Panc1 (cell line): ENCODE results near the gene RNF220. TPM values are rescaled to one million over a fixed set of nuclear protein-coding genes. Genes with fewer than 3 reads are reported as not detected.

Experiments
- ATAC-seq: fragments of 200-7000 bp; cut with Tn5 transposase; 2 replicates; pipeline ENCODE4 v1.9.1; 2020; ENCODE audit warnings: mild to moderate bottlenecking, moderate library complexity
- BruUV-seq: library from RNA; stranded (reverse); fragments of 400-500 nt; replicated peaks from 2 replicates; lab custom pipeline; 2021; lab: Mats Ljungman, UMichigan
- CTCF ChIA-PET: fragments of 300-600 bp; sonication (Branson Sonifier 250); formaldehyde crosslinking; loops from one replicate; lab custom pipeline; 2022; ENCODE audit warnings: antibody characterized with exemption; lab: Charles Lee
- POLR2A ChIA-PET: fragments of 300-600 bp; sonication (Branson Sonifier 250); formaldehyde crosslinking; loops from one replicate; lab custom pipeline; 2022; ENCODE audit warnings: antibody characterized with exemption; lab: Charles Lee
- DNase-seq: peaks from one replicate; pipeline ENCODE4 v3.0.0-alpha.2; 2010; ENCODE audit warnings: low read depth, low spot score
- H3K27ac ChIP-seq: 2 replicates; pipeline ENCODE4 v1.5.1; 2011; ENCODE audit warnings: mild to moderate bottlenecking, low read length, inconsistent platforms
- H3K27me3 ChIP-seq: fragments of 200-500 bp; sonication (Bioruptor generic); 2 replicates; pipeline ENCODE4 v1.6.0; 2014; ENCODE audit warnings: low read length, inconsistent platforms; ENCODE audit not compliant: control insufficient read depth, insufficient read depth
- H3K36me3 ChIP-seq: fragments of 200-500 bp; sonication (Bioruptor generic); 2 replicates; pipeline ENCODE4 v1.5.1; 2014; ENCODE audit warnings: inconsistent platforms, mild to moderate bottlenecking, low read length, moderate library complexity; ENCODE audit not compliant: control insufficient read depth, insufficient read depth
- H3K4me1 ChIP-seq: 2 replicates; pipeline ENCODE4 v1.5.1; 2011; ENCODE audit warnings: inconsistent platforms, mild to moderate bottlenecking, low read length, moderate library complexity; ENCODE audit not compliant: control insufficient read depth, insufficient read depth
- H3K4me3 ChIP-seq, 2 experiments: 2 replicates each; pipeline ENCODE4 v1.5.1; 2011 to 2012; ENCODE audit warnings: low read depth in 2 of 2, low read length in 2 of 2, mild to moderate bottlenecking in 2 of 2, inconsistent platforms in 1 of 2, moderate library complexity in 1 of 2
- H3K9me3 ChIP-seq: fragments of 200-500 bp; sonication (Bioruptor generic); 2 replicates; pipeline ENCODE4 v1.5.1; 2014; ENCODE audit warnings: low read depth, mild to moderate bottlenecking, inconsistent platforms, low read length, moderate library complexity; ENCODE audit not compliant: control insufficient read depth, insufficient read depth
- POLR2AphosphoS5 ChIP-seq: IDR thresholded peaks from 2 replicates; pipeline ENCODE4 v1.6.1; 2012; ENCODE audit warnings: mild to moderate bottlenecking, low read depth, low read length, moderate library complexity
- REST ChIP-seq, 2 experiments: IDR thresholded peaks; 2 replicates each; pipeline ENCODE4 v1.6.1; 2011 to 2012; ENCODE audit warnings: low read depth in 2 of 2, control low read depth in 1 of 2, low read length in 1 of 2, mild to moderate bottlenecking in 1 of 2, moderate library complexity in 1 of 2; ENCODE audit not compliant: insufficient read depth in 1 of 2
- SIN3A ChIP-seq: IDR thresholded peaks from 2 replicates; pipeline ENCODE4 v1.6.1; 2012; ENCODE audit warnings: low read depth, mild to moderate bottlenecking, low read length, moderate library complexity, borderline replicate concordance; ENCODE audit not compliant: insufficient read depth
- TCF7L2 ChIP-seq: IDR thresholded peaks from 2 replicates; pipeline ENCODE4 v1.6.1; 2011; ENCODE audit warnings: mild to moderate bottlenecking, low read depth, low read length, inconsistent platforms
- in situ Hi-C: cut with HindIII; loops from 2 replicates; pipeline ENCODE4 v1.10.0; 2016; ENCODE audit warnings: low sequenced_read_pairs, low pct_unique_long_range_greater_than_20kb
- intact Hi-C: fragments of 100-400 bp; cut with micrococcal nuclease; formaldehyde crosslinking; loops from one replicate; pipeline ENCODE4 v1.10.0; 2022; ENCODE audit not compliant: unreplicated experiment
- total RNA-seq: library from RNA; stranded (reverse); gene quantifications from one replicate; pipeline ENCODE4 v1.2.1, GENCODE V29; 2021; ENCODE audit not compliant: unreplicated experiment
- TF ChIP-seq, protein P1 (sequence below): fragments of 450-650 bp; IDR thresholded peaks from 2 replicates; pipeline ENCODE4 v1.5.1; 2017; ENCODE audit warnings: mild to moderate bottlenecking

The RNF220 gene
- total RNA-seq, 1 experiment from 2014 or later: 64.9 TPM

GRCh38 chr1:44603718-44604117 is 198.7 kb downstream of the RNF220 start:
- no TSS peak for BruUV-seq
- intact Hi-C loops: no loop called here
- Histone ChIP-seq H3K4me3 (no peak overlapping the region), H3K36me3 (no peaks in the 10 kb centered on the region), H3K27me3 (no peaks in the 10 kb centered on the region), H3K27ac (no peak overlapping the region), H3K9me3 (no peaks in the 10 kb centered on the region), H3K4me1 (no peaks in the 10 kb centered on the region)
- CTCF ChIA-PET: no interaction called here
- POLR2A ChIA-PET: no interaction called here
- no peak for TF ChIP-seq POLR2AphosphoS5
- no peak for TF ChIP-seq REST (IDR thresholded peaks at IDR 0.05; ENCODE audit: insufficient read depth in 1 of 2, low read depth in 2 of 2, low read length in 1 of 2)
- TF ChIP-seq SIN3A: no peak
- TF ChIP-seq, protein P1, sequence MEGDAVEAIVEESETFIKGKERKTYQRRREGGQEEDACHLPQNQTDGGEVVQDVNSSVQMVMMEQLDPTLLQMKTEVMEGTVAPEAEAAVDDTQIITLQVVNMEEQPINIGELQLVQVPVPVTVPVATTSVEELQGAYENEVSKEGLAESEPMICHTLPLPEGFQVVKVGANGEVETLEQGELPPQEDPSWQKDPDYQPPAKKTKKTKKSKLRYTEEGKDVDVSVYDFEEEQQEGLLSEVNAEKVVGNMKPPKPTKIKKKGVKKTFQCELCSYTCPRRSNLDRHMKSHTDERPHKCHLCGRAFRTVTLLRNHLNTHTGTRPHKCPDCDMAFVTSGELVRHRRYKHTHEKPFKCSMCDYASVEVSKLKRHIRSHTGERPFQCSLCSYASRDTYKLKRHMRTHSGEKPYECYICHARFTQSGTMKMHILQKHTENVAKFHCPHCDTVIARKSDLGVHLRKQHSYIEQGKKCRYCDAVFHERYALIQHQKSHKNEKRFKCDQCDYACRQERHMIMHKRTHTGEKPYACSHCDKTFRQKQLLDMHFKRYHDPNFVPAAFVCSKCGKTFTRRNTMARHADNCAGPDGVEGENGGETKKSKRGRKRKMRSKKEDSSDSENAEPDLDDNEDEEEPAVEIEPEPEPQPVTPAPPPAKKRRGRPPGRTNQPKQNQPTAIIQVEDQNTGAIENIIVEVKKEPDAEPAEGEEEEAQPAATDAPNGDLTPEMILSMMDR: no peak
- TF ChIP-seq TCF7L2: no peak
- DNase-seq (no peak), ATAC-seq (no peak)
- in situ Hi-C loops: no loop called here

DNA sequence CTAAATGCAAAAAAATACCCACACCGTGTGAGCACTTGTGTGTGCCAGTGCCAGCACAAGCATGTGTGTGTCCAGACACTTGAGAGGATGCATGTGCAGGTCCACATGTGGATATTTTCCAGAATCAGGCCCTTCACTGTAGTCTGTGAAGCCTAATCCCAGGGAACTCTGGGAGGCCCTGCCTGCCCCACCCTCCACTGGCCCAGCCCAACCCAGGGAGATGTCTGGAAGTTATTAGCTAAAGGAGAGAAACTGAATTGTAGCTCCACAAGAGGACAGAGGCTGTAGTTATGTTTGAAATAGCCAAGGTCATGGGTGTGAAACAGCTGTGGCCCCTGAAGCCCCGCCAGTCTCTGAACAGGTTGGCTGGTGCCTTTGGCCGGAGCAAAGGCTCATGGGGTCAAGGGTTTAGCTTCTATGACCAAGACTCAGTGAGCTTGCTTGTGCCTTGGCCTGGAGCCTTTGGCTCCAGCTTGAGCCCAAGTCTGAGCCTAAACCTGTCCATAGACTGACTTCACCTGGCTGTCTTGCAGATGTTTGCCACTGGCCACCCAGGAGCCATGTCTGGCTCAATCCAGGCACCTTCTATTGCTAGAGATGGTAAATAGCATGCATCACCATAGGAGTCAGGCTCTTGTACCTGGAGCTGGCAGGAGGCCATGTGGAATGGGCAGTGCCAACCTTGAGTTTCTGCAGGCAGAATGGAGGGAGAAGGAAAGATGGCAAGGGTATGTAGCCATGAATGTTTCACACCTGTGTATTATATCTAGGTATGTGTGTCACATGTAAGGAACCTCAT is 199.3 kb downstream of the RNF220 start:
- no peaks in the 10 kb centered on the region for H3K36me3 ChIP-seq
- DNase-seq: no peak
- in situ Hi-C loops (no loop called here), intact Hi-C loops (no loop called here)
- ChIA-PET CTCF (interaction anchor here (0.6 kb wide), 1 partner anchor 869 kb away, joined by 7 read pairs; no protein-coding TSS in a partner anchor), POLR2A (interaction anchor here (0.6 kb wide), 1 partner anchor 66 kb away, joined by 3 read pairs; no protein-coding TSS in a partner anchor)
- H3K27me3 ChIP-seq: no peaks in the 10 kb centered on the region
- H3K9me3 ChIP-seq: no peaks in the 10 kb centered on the region
- no TSS peak for BruUV-seq
- TF ChIP-seq REST (IDR thresholded peaks at IDR 0.05; ENCODE audit: insufficient read depth in 1 of 2, low read depth in 2 of 2, low read length in 1 of 2) (no peak), SIN3A (no peak), POLR2AphosphoS5 (no peak), TCF7L2 (no peak)
- TF ChIP-seq, protein P1: no peak
- H3K4me3 ChIP-seq: no peak overlapping the region
- H3K4me1 ChIP-seq: no peaks in the 10 kb centered on the region
- no peak overlapping the region for H3K27ac ChIP-seq
- ATAC-seq: no peak
